GM15510 (cell line): ENCODE results near the gene ZNF662.

Experiments used
- POLR2A ChIP-seq: IDR thresholded peaks from 3 replicates; pipeline ENCODE4 v1.6.1; 2011; ENCODE audit warnings: borderline replicate concordance; ENCODE audit not compliant: insufficient read length; ENCODE audit errors: extremely low read depth

The ZNF662 gene

DNA sequence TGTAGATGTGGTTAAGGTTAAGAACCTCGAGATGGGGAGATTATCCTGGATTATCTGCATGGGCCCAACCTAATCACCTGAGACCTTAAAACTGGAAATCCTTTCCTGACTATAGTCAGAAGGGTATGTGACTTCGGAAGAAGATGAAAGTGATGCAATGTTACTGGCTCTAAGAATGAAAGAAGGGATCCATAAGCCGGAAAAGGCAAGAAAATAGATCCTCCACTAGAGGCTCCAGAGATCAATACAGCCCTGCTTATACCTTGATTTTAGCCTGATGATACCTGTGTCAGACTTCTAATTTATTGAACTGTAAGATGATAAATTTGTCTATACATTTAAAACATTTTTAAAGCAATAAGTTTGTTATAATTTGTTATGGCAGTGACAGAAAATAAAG lies 51.6 kb downstream of the ZNF662 start:
- TF ChIP-seq POLR2A, result no peak

DNA sequence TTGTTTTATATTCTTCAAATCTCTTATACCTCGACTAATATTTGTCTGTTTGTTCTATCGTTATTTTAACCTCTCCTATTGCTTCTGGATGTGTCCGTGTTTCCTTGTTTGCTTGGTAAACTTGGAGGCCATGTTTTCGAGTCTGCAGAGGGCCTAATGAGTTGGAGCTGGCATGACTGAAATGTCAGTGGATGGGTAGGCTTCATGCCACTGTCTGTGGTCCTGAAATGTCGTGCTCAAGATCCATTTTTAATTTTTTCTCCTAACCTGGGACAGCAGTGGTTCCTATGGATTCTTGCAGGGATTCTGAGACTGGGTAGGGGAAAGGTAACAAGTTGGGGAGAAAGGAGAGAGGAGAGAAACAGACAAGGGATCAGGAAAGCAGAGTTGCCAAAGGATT lies 54.3 kb downstream of the ZNF662 start:
- TF ChIP-seq POLR2A, result no peak

DNA sequence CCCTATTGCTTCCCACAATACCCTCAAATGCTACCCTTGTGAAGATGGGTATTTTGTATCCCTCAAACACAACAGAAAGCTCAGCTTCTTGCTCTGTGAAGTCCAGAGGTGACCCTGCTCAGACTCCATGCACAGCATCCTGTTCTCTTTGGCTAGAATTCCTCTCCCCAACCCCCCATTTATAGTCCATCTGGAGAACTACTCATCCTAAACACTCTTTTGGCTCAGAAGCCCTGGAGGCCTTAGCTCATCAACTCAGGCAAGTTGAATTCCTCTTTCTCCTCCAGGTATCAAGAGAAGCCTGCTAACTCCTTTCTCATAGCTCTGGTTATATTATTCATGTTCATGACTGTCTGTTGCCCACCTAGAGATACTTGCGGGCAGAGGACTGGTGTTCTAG lies 54.8 kb downstream of the ZNF662 start:
- no peak for TF ChIP-seq POLR2A

- TF ChIP-seq POLR2A, result no peak
Observed at GRCh38 chr3:42961633-42962032, 55.7 kb downstream of the ZNF662 start.

GRCh38 chr3:42963269-42963668 lies 57.3 kb downstream of the ZNF662 start:
- no peak for TF ChIP-seq POLR2A

DNA sequence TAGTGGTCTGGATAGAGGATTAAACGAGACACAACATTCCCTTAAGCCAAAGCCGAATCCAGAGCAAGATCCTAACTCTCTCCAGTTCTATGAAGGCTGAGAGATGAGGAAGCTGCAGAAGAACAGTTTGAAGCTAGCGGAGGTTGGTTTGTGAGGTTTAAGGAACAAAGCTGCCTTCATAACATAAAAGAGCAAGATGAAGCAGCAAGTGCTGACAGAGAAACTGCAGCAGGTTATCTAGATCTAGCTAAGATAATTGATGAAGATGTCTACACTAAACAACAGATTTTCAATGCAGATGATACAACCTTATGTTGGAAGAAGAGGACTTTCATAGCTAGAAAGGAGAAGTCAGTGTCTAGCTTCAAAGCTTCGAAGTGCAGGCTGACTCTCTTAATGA lies 58.3 kb downstream of the ZNF662 start:
- no peak for TF ChIP-seq POLR2A
